K562 (cell line): ENCODE measurements around the gene STAT6. TPM values are rescaled to one million over a fixed set of nuclear protein-coding genes. Genes with fewer than 3 reads are reported as not detected.

Source experiments
- BHLHE40 ChIP-seq: IDR thresholded peaks from 2 replicates; pipeline ENCODE4 v1.6.1; 2011; ENCODE audit warnings: low read length, improper control_type of control experiment
- CCAR2 ChIP-seq: fragments of 200-400 bp; formaldehyde crosslinking; IDR thresholded peaks from 2 replicates; pipeline ENCODE4 v1.6.1; 2017; ENCODE audit warnings: mild to moderate bottlenecking, low read depth, low read length
- CHD1 ChIP-seq: fragments of 200-600 bp; sonication (generic); IDR thresholded peaks from one replicate; pipeline ENCODE4 v1.6.1; 2012; ENCODE audit warnings: mild to moderate bottlenecking, moderate library complexity, low read length, inconsistent platforms
- DMBX1 ChIP-seq: fragments of 250-450 bp; sonication (Bioruptor Pico); IDR thresholded peaks from 2 replicates; pipeline ENCODE4 v1.8.0; 2022; ENCODE audit warnings: inconsistent platforms, mild to moderate bottlenecking, moderate library complexity, borderline replicate concordance
- L3MBTL2 ChIP-seq: fragments of 450-650 bp; IDR thresholded peaks from 2 replicates; pipeline ENCODE4 v1.6.1; 2016; ENCODE audit warnings: mild to moderate bottlenecking, moderate library complexity
- POU5F1 ChIP-seq: fragments of 150-350 bp; IDR thresholded peaks from 2 replicates; pipeline ENCODE4 v1.6.1; 2014; ENCODE audit warnings: borderline replicate concordance, low read length, low read depth, mild to moderate bottlenecking; ENCODE audit not compliant: partially characterized antibody
- RBM15 ChIP-seq: fragments of 200-400 bp; formaldehyde crosslinking; IDR thresholded peaks from 2 replicates; pipeline ENCODE4 v1.6.1; 2018; ENCODE audit warnings: mild to moderate bottlenecking, low read length, moderate library complexity; ENCODE audit not compliant: insufficient read depth
- RBM17 ChIP-seq: fragments of 200-400 bp; formaldehyde crosslinking; IDR thresholded peaks from 2 replicates; pipeline ENCODE4 v1.6.1; 2017; ENCODE audit warnings: low read depth, mild to moderate bottlenecking, low read length, borderline replicate concordance
- SMAD2 ChIP-seq: fragments of 150-350 bp; IDR thresholded peaks from 2 replicates; pipeline ENCODE4 v1.6.1; 2014; ENCODE audit warnings: low read depth, mild to moderate bottlenecking, low read length
- SMARCA4 ChIP-seq: fragments of 450-650 bp; IDR thresholded peaks from 2 replicates; pipeline ENCODE4 v1.6.1; 2016
- TFAM ChIP-seq: fragments of 250-450 bp; sonication (Bioruptor Pico); conservative IDR thresholded peaks from 2 replicates; pipeline ENCODE4 v1.5.0; 2021; ENCODE audit warnings: mild to moderate bottlenecking, moderate library complexity
- ZC3H8 ChIP-seq: fragments of 450-650 bp; IDR thresholded peaks from 2 replicates; pipeline ENCODE4 v1.6.1; 2017
- ZNF24 ChIP-seq: fragments of 450-650 bp; IDR thresholded peaks from 2 replicates; pipeline ENCODE4 v1.6.1; 2016
- ZNF263 ChIP-seq: sonication (generic); formaldehyde crosslinking; IDR thresholded peaks from 2 replicates; pipeline ENCODE4 v1.8.0; 2022; ENCODE audit warnings: mild to moderate bottlenecking, missing genetic modification reagents, borderline replicate concordance
- ZNF354B ChIP-seq: fragments of 250-450 bp; sonication (Bioruptor Pico); IDR thresholded peaks from 2 replicates; pipeline ENCODE4 v1.4.0; 2020
- ZNF696 ChIP-seq: fragments of 250-450 bp; sonication (Bioruptor Pico); conservative IDR thresholded peaks from 2 replicates; pipeline ENCODE4 v1.4.0; 2020; ENCODE audit warnings: mild to moderate bottlenecking, moderate library complexity
- ZNF778 ChIP-seq: fragments of 450-650 bp; formaldehyde crosslinking; IDR thresholded peaks from 2 replicates; pipeline ENCODE4 v1.4.0; 2020; ENCODE audit warnings: mild to moderate bottlenecking, moderate library complexity
- polyA plus RNA-seq, 8 experiments: library from polyadenylated mRNA; depleted of rRNA in 4 of 8; stranded (reverse) in 5 of 8; unstranded in 3 of 8; fragments of >200 nt; fragmentation: Nextera tagmentation in 2 of 8; fragmentation: Illumina TruSeq in 1 of 8; extraction: Ambion mirVana in 2 of 8; extraction: Trizol in 1 of 8; gene quantifications; 2 replicates each; pipeline versions ENCODE4 v1.2.1 to v1.2.3, GENCODE V29; 2011 to 2014; ENCODE audit warnings: inconsistent platforms in 1 of 8, missing spikeins in 1 of 8
- total RNA-seq, 7 experiments: library from RNA; depleted of rRNA in 6 of 7; stranded (reverse); fragments of >200 nt in 6 of 7; fragmentation: Illumina TruSeq in 2 of 7; extraction: Trizol in 2 of 7; gene quantifications; 2 replicates each; pipeline versions ENCODE4 v1.2.1 to v1.2.3, GENCODE V29; 2011 to 2021; ENCODE audit warnings: low replicate concordance in 1 of 7
- TF ChIP-seq, protein P1 (sequence below): fragments of 450-650 bp; IDR thresholded peaks from 2 replicates; pipeline ENCODE4 v1.6.1; 2016; ENCODE audit warnings: low read depth
- TF ChIP-seq, protein P2 (sequence below): fragments of 450-650 bp; formaldehyde crosslinking; IDR thresholded peaks from 2 replicates; pipeline ENCODE4 v1.4.0; 2020; ENCODE audit warnings: mild to moderate bottlenecking, moderate library complexity

STAT6 gene
- total and polyA plus RNA-seq, 9 of the 15 experiments (the other 6 are each of a cell fraction or from before 2014, with no cell fraction given) = 2.4 to 49.5 (median 26.5) TPM

GRCh38 chr12:57088354-57089270, 22.6 kb downstream of the STAT6 start, which contains the start of gene NAB2 (continued):
- TF ChIP-seq, protein P1, sequence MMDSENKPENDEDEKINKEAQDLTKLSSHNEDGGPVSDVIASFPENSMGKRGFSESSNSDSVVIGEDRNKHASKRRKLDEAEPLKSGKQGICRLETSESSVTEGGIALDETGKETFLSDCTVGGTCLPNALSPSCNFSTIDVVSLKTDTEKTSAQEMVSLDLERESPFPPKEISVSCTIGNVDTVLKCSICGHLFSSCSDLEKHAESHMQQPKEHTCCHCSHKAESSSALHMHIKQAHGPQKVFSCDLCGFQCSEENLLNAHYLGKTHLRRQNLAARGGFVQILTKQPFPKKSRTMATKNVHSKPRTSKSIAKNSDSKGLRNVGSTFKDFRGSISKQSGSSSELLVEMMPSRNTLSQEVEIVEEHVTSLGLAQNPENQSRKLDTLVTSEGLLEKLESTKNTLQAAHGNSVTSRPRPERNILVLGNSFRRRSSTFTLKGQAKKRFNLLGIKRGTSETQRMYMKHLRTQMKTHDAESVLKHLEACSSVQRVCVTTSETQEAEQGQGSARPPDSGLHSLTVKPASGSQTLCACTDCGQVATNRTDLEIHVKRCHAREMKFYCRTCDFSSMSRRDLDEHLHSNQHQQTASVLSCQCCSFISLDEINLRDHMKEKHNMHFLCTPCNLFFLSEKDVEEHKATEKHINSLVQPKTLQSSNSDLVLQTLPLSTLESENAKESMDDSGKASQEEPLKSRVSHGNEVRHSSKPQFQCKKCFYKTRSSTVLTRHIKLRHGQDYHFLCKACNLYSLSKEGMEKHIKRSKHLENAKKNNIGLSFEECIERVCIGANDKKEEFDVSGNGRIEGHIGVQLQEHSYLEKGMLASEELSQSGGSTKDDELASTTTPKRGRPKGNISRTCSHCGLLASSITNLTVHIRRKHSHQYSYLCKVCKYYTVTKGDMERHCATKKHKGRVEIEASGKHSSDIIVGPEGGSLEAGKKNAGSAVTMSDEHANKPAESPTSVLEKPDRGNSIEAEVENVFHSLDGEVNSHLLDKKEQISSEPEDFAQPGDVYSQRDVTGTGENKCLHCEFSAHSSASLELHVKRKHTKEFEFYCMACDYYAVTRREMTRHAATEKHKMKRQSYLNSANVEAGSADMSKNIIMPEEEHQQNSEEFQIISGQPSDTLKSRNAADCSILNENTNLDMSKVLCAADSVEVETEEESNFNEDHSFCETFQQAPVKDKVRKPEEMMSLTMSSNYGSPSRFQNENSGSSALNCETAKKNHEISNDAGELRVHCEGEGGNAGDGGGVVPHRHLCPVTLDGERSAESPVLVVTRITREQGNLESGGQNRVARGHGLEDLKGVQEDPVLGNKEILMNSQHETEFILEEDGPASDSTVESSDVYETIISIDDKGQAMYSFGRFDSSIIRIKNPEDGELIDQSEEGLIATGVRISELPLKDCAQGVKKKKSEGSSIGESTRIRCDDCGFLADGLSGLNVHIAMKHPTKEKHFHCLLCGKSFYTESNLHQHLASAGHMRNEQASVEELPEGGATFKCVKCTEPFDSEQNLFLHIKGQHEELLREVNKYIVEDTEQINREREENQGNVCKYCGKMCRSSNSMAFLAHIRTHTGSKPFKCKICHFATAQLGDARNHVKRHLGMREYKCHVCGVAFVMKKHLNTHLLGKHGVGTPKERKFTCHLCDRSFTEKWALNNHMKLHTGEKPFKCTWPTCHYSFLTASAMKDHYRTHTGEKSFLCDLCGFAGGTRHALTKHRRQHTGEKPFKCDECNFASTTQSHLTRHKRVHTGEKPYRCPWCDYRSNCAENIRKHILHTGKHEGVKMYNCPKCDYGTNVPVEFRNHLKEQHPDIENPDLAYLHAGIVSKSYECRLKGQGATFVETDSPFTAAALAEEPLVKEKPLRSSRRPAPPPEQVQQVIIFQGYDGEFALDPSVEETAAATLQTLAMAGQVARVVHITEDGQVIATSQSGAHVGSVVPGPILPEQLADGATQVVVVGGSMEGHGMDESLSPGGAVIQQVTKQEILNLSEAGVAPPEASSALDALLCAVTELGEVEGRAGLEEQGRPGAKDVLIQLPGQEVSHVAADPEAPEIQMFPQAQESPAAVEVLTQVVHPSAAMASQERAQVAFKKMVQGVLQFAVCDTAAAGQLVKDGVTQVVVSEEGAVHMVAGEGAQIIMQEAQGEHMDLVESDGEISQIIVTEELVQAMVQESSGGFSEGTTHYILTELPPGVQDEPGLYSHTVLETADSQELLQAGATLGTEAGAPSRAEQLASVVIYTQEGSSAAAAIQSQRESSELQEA = peak; percentile 30; the same call in 1 of the 2 replicates
- TF ChIP-seq SMARCA4 (no peak; the same call in 1 of the 2 replicates), ZC3H8 (no peak), CHD1 (peak; percentile 57), BHLHE40 (peak; percentile 92), CCAR2 (no peak), ZNF696 (CRISPR knock-in tag) (no peak), ZNF778 (no peak), ZNF354B (CRISPR knock-in tag) (no peak), TFAM (no peak), RBM17 (no peak), ZNF24 (no peak), SMAD2 (no peak), ZNF263 (CRISPR knock-in tag) (no peak), RBM15 (no peak), L3MBTL2 (peak; percentile 97), POU5F1 (no peak), DMBX1 (CRISPR knock-in tag) (peak; percentile 65; the same call in 1 of the 2 replicates)
- TF ChIP-seq, protein P2, sequence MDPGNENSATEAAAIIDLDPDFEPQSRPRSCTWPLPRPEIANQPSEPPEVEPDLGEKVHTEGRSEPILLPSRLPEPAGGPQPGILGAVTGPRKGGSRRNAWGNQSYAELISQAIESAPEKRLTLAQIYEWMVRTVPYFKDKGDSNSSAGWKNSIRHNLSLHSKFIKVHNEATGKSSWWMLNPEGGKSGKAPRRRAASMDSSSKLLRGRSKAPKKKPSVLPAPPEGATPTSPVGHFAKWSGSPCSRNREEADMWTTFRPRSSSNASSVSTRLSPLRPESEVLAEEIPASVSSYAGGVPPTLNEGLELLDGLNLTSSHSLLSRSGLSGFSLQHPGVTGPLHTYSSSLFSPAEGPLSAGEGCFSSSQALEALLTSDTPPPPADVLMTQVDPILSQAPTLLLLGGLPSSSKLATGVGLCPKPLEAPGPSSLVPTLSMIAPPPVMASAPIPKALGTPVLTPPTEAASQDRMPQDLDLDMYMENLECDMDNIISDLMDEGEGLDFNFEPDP (CRISPR knock-in tag) = no peak
